Uterus (tissue), 4 donors: Measurements from ENCODE around the gene STRN3. TPM values are rescaled to one million over a fixed set of nuclear protein-coding genes. Genes with fewer than 3 reads are reported as not detected.
A peak's percentile ranks its signal among the peaks of the same experiment; 100 is the strongest.
"Not testable (repeated sequence)": the region's sequence is repeated elsewhere in the genome, so short reads cannot be mapped to it uniquely, and the experiment has no call there.

Experiments
- DNase-seq, 2 donors: peaks; one replicate each; pipeline ENCODE4 v3.0.0-alpha.2; 2019 to 2020
- H3K27ac ChIP-seq, 2 donors: fragments of 200-600 bp; sonication (generic); 1 replicate in 1 of 2; 2 replicates in 1 of 2; pipeline ENCODE4 v1.5.1; 2016 to 2018
- H3K27me3 ChIP-seq, 2 donors: fragments of 200-600 bp; sonication (generic); one replicate each; pipeline ENCODE4 v1.5.1; 2018 to 2019; ENCODE audit warnings: control low read depth in 1 of 2
- H3K36me3 ChIP-seq, 2 donors: fragments of 200-600 bp; sonication (generic); one replicate each; pipeline ENCODE4 v1.5.1; 2019; ENCODE audit warnings: control low read depth in 1 of 2
- H3K4me1 ChIP-seq, 2 donors: fragments of 200-600 bp; sonication (generic); one replicate each; pipeline ENCODE4 v1.5.1; 2018 to 2019; ENCODE audit warnings: control low read depth in 1 of 2
- H3K4me3 ChIP-seq, 2 donors: fragments of 200-600 bp; sonication (generic); 1 replicate in 1 of 2; 2 replicates in 1 of 2; pipeline ENCODE4 v1.5.1; 2018 to 2019; ENCODE audit warnings: mild to moderate bottlenecking in 1 of 2
- H3K9me3 ChIP-seq, 2 donors: fragments of 200-600 bp; sonication (generic); one replicate each; pipeline ENCODE4 v1.5.1; 2019; ENCODE audit warnings: control low read depth in 1 of 2
- POLR2A ChIP-seq, 2 donors: fragments of 450-650 bp; IDR thresholded peaks; one replicate each; pipeline ENCODE4 v1.6.1; 2016; ENCODE audit warnings: antibody characterized with exemption in 2 of 2, mild to moderate bottlenecking in 1 of 2, moderate library complexity in 1 of 2
- intact Hi-C: fragments of 100-400 bp; cut with DNase I; formaldehyde crosslinking; loops from one replicate; pipeline ENCODE4 v1.15.1; 2023; ENCODE audit warnings: low total_unique reads
- total RNA-seq, 4 donors: library from RNA; depleted of rRNA in 3 of 4; stranded (reverse); fragments of >200 nt in 3 of 4; gene quantifications; one replicate each; pipeline versions ENCODE4 v1.1.0 to v1.2.4, GENCODE V29; 2014 to 2023
- TF ChIP-seq, protein P1 (sequence below), 4 experiments: fragments of 200-600 bp in 2 of 4; fragments of 450-650 bp in 2 of 4; sonication (generic) in 2 of 4; IDR thresholded peaks; one replicate each; pipeline ENCODE4 v1.5.1; 2016 to 2019; ENCODE audit warnings: antibody characterized with exemption in 4 of 4, mild to moderate bottlenecking in 2 of 4, moderate library complexity in 1 of 4
- donor health status: DM: yes; HTN: yes; CAD: no.

STRN3 gene
- total RNA-seq, 4 donors from 2014 or later = 25.9 to 82.0 (median 65.0) TPM

DNA sequence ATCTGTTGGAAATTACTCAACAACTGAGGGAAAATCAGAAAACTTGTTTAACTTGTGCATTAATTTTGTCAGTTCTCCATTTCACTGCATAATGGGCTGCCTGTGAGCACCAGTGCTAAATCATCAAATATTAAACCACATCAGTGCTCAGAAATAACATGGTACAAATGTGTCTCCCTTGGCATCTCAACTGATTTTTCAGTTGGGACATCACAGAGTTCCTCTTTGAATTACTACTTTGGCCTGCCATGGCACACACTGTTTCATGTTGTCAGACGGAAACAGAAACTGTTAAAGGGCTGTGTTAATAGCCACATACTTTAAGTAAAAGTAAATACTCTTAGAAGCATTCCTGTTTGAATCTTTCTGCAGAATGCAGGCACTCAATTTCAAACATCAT is 42.1 kb upstream of the STRN3 start:
- H3K4me1 ChIP-seq = no peaks in the 10 kb centered on the region
- H3K4me3 ChIP-seq = no peak overlapping the region
- TF ChIP-seq, protein P1, sequence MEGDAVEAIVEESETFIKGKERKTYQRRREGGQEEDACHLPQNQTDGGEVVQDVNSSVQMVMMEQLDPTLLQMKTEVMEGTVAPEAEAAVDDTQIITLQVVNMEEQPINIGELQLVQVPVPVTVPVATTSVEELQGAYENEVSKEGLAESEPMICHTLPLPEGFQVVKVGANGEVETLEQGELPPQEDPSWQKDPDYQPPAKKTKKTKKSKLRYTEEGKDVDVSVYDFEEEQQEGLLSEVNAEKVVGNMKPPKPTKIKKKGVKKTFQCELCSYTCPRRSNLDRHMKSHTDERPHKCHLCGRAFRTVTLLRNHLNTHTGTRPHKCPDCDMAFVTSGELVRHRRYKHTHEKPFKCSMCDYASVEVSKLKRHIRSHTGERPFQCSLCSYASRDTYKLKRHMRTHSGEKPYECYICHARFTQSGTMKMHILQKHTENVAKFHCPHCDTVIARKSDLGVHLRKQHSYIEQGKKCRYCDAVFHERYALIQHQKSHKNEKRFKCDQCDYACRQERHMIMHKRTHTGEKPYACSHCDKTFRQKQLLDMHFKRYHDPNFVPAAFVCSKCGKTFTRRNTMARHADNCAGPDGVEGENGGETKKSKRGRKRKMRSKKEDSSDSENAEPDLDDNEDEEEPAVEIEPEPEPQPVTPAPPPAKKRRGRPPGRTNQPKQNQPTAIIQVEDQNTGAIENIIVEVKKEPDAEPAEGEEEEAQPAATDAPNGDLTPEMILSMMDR (IDR thresholded peaks at IDR 0.05) = no peak
- H3K27me3 ChIP-seq = no peaks in the 10 kb centered on the region
- no peaks in the 10 kb centered on the region for H3K36me3 ChIP-seq
- no peak for DNase-seq
- intact Hi-C loops = no loop called here
- H3K9me3 ChIP-seq = no peaks in the 10 kb centered on the region
- no peak overlapping the region for H3K27ac ChIP-seq

DNA sequence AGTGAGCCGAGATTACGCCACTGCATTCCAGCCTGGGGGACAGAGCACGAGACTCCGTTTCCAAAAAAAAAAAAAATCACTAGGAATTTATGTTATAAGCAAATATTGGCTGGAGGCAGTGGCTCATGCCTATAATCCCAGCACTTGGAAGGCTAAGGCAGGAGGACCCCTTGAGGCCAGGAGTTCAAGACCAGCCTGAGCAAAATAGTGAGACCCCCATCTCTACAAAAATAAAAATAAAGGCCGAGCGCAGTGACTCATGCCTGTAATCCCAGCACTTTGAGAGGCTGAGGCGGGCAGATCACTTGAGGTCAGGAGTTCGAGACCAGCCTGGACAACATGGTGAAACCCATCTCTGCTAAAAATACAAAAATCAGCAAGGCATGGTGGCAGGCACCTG is 36.7 kb upstream of the STRN3 start:
- DNase-seq, H3K4me3 ChIP-seq, H3K36me3 ChIP-seq, H3K9me3 ChIP-seq, intact Hi-C loops, H3K27ac ChIP-seq, H3K4me1 ChIP-seq, H3K27me3 ChIP-seq: not testable (repeated sequence)

DNA sequence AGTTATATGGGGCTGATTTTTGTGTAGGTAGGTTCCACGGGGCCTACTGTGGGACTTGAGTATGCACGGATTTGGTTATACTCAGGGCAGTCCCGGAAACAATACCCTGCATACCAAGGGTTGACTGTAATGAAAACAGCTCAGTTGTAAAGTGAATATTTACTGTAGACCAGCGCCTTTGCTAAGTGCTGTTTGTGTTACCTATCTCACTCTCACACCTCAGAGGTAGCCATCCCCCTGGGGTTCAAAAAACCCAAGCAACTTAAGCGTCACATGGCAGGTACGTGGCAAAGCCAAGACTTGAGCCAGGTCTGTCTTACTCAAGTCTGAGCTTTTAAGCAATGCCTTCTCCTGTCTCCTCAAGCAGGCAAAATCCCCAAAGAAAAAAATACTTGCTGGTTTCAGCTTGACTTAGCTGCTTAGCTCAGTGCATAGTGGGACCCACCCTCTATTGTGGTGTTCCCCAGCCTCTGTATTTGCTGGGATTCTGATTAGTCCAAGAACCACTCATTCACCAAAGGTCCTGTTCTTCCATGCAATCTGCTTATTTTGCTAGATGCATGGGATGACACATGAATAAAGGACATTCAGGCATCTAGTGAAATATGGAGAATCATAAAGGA is 34.2 kb upstream of the STRN3 start:
- no peak overlapping the region for H3K27ac ChIP-seq
- intact Hi-C loops = no loop called here
- no peak overlapping the region for H3K4me3 ChIP-seq
- no peaks in the 10 kb centered on the region for H3K27me3 ChIP-seq
- DNase-seq = no peak
- no peaks in the 10 kb centered on the region for H3K36me3 ChIP-seq
- H3K9me3 ChIP-seq = no peaks in the 10 kb centered on the region
- TF ChIP-seq POLR2A (IDR thresholded peaks at IDR 0.05) = no peak
- TF ChIP-seq, protein P1 (IDR thresholded peaks at IDR 0.05) = no peak
- no peaks in the 10 kb centered on the region for H3K4me1 ChIP-seq

DNA sequence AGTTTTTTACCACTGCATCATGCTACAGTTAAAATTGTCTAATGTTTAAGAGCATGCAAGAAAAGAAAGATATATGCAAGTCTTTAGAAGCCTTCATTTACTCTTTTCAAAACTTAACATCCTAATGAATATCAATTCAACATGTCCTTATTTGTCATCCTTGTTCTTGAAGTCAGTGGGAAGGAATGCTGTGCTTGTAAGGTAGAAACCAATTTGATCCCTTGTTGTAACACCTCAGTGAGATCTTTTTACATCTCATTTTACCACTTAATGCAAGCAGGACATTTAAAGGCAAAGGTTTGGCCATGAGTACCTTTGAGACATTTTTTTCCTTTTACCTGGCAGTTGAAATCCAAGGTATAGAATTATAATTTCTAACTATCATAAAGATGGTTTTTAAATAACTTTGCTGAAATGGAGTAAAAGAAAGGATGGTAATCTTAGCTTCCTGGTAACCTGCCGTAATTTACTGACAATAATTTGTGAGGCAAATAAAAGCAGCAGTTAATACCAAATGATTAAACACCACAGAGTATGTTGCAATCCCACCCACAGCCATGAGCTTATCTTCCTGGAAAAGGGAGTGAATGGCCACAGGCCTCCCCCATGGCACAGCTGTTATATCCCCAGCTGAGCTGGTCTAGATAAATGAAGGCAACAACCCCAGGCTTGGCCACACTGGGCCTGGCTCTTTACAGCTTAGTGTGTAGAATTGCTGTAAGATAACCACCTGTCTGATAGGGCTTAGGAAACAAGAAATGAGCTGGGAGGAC is 33.2 kb upstream of the STRN3 start:
- Histone ChIP-seq H3K27ac (peak overlapping the region in 1 of 2 donors; percentile 21), H3K36me3 (no peaks in the 10 kb centered on the region), H3K27me3 (no peaks in the 10 kb centered on the region), H3K9me3 (no peaks in the 10 kb centered on the region), H3K4me1 (no peaks in the 10 kb centered on the region), H3K4me3 (no peak overlapping the region)
- TF ChIP-seq POLR2A (IDR thresholded peaks at IDR 0.05) = no peak
- TF ChIP-seq, protein P1 (IDR thresholded peaks at IDR 0.05) = peak in 1 of 4 experiments; percentile 17
- DNase-seq = peak; percentile 58 to 77
- intact Hi-C loops = no loop called here

DNA sequence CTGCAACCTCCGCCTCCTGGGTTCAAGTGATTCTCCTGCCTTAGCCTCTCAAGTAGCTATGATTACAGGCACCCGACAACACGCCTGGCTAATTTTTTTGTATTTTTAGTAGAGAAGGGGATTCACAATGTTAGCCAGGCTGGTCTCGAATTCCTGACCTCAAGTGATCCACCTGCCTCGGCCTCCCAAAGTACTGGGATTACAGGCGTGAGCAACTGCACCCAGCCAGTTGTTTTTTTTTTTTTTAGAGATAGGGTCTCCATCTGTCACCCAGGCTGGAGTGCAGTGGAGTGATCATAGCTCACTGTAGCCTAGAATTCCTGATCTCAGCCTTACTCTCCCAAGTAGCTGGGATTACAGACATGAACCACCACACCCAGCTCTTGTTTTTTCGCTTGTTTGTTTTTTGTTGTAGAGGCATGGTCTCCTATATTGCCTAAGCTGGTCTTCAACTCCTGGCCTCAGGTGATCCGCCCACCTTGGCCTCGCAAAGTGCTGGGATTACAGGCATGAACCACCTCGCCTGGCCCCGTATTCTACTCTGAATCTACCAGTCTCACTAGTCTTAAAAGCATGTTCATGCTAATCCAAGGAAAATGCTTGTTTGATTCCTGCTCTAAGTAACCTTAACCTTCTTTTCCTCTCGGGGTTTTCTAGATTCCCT is 31.7 kb upstream of the STRN3 start:
- no peak for TF ChIP-seq POLR2A (IDR thresholded peaks at IDR 0.05)
- TF ChIP-seq, protein P1 (IDR thresholded peaks at IDR 0.05) = no peak
- Histone ChIP-seq H3K27ac (no peak overlapping the region), H3K36me3 (no peaks in the 10 kb centered on the region), H3K4me1 (no peaks in the 10 kb centered on the region), H3K27me3 (no peaks in the 10 kb centered on the region), H3K4me3 (no peak overlapping the region), H3K9me3 (no peaks in the 10 kb centered on the region)
- intact Hi-C loops = no loop called here
- no peak for DNase-seq
